ENCODE measurements around the gene ATP2A2. TPM values are rescaled to one million over a fixed set of nuclear protein-coding genes. Genes with fewer than 3 reads are reported as not detected.

The ATP2A2 gene
- 185 TPM for total RNA-seq

DNA sequence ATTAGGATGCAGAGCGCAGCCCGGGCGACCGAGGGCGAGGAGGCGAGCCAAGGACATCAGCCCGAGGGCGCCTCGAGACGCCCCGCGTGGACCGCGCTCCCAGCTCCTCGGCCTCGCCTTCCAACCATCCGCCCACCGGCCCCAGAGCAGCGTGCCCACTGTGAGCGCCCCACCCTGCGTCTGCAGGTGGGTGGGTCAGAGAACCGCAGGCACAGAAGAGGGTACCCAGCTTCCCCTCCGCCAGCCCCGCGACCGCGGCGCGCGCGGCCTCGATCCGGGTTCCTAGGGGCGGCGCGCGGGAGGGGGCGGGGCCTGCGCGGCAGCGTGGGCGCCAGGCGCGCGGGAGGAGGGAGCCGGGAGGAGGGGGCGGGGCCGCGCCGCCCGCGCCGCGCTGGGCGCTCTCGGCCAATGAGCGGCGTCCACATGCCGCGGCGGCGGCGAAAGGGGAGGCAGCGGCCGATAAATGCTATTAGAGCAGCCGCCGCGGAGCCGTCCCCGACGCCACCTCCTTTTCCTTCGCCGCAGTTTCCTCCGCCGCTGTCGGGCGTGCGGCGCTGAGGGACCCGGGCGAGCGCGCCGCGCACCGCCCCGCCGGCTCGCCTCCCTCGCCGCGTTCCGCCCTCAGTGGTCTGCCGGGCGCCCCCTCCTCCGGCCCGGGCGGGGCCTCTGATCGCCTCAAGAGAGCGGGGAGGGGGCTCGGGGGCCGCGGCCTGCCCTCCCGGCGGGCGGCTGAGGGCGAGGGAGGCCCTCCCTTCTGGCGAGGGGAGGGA, at the start of gene ATP2A2:
Gene ATP2A2 (plus strand): TSS at position 469 of the 770 bp plus-strand sequence. CDS start 543 bp downstream, outside the sequence.
- Histone ChIP-seq H3K27me3 (no peaks in the 10 kb centered on the region), H3K4me3 (peak within 1 kb of the TSS; percentile 93 to 99), H3K36me3 (no peaks in the 10 kb centered on the region), H3K9me3 (no peaks in the 10 kb centered on the region), H3K27ac (peak within 1 kb of the TSS; percentile 99 to 100), H3K4me1 (peaks cover 0 to 3% of the 10 kb centered on the region in 2 donors)
- DNase-seq (ENCODE audit: low spot score in 2 of 2), result peak; percentile 57 to 93
- TF ChIP-seq, protein P1, sequence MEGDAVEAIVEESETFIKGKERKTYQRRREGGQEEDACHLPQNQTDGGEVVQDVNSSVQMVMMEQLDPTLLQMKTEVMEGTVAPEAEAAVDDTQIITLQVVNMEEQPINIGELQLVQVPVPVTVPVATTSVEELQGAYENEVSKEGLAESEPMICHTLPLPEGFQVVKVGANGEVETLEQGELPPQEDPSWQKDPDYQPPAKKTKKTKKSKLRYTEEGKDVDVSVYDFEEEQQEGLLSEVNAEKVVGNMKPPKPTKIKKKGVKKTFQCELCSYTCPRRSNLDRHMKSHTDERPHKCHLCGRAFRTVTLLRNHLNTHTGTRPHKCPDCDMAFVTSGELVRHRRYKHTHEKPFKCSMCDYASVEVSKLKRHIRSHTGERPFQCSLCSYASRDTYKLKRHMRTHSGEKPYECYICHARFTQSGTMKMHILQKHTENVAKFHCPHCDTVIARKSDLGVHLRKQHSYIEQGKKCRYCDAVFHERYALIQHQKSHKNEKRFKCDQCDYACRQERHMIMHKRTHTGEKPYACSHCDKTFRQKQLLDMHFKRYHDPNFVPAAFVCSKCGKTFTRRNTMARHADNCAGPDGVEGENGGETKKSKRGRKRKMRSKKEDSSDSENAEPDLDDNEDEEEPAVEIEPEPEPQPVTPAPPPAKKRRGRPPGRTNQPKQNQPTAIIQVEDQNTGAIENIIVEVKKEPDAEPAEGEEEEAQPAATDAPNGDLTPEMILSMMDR (IDR thresholded peaks at IDR 0.05), result no peak
- intact Hi-C loops (cut with DNase I), result loop anchor here (1.0 to 5.0 kb wide), 5 partner anchors 32 to 180 kb away; partner anchors contain the start of gene IFT81

- H3K4me1 ChIP-seq, result peaks cover 0 to 12% of the 10 kb centered on the region in 2 donors
- TF ChIP-seq, protein P1 (IDR thresholded peaks at IDR 0.05), result no peak
- DNase-seq (ENCODE audit: low spot score in 2 of 2), result no peak
- intact Hi-C loops (cut with DNase I), result no loop called here
- H3K9me3 ChIP-seq, result no peaks in the 10 kb centered on the region
- H3K27me3 ChIP-seq, result no peaks in the 10 kb centered on the region
- no peaks in the 10 kb centered on the region for H3K36me3 ChIP-seq
- no peak overlapping the region for H3K4me3 ChIP-seq
- no peak overlapping the region for H3K27ac ChIP-seq
These were observed 47.7 kb upstream of the ATP2A2 start for GRCh38 chr12:110233212-110233903.

- TF ChIP-seq, protein P1 (IDR thresholded peaks at IDR 0.05), result no peak
- H3K9me3 ChIP-seq, result no peaks in the 10 kb centered on the region
- H3K4me1 ChIP-seq, result peaks cover 0 to 12% of the 10 kb centered on the region in 2 donors
- no peaks in the 10 kb centered on the region for H3K27me3 ChIP-seq
- peak overlapping the region in 1 of 2 donors; percentile 16 for H3K4me3 ChIP-seq
- DNase-seq (ENCODE audit: low spot score in 2 of 2), result no peak
- peak overlapping the region; percentile 31 to 62 for H3K27ac ChIP-seq
- intact Hi-C loops (cut with DNase I), result no loop called here
- no peaks in the 10 kb centered on the region for H3K36me3 ChIP-seq
These were observed 46.7 kb upstream of the ATP2A2 start for GRCh38 chr12:110234331-110234751.

DNA sequence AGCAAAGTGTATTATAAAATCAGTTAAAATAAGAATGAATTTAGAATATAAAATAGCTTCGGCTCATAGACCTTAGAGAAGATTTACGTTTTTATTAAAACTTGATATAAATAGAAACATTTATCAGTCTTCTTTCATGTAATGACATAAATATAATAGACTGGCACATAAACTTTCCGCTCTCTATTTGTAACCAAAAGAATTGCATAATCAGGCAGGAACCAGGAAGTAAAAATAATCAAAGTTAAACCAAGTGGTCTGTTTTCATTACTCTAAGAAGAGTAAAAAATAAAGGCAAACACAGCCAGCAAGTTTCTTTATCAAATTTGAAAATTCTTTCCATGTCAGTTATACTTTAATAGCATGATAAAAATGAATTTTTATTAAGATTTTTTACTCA, 46.3 kb upstream of the ATP2A2 start:
- Histone ChIP-seq H3K36me3 (no peaks in the 10 kb centered on the region), H3K27ac (peak overlapping the region; percentile 31 to 62), H3K4me3 (peak overlapping the region in 1 of 2 donors; percentile 16), H3K4me1 (peaks cover 0 to 12% of the 10 kb centered on the region in 2 donors), H3K27me3 (no peaks in the 10 kb centered on the region), H3K9me3 (no peaks in the 10 kb centered on the region)
- no peak for DNase-seq (ENCODE audit: low spot score in 2 of 2)
- intact Hi-C loops (cut with DNase I), result no loop called here
- TF ChIP-seq, protein P1 (IDR thresholded peaks at IDR 0.05), result no peak

DNA sequence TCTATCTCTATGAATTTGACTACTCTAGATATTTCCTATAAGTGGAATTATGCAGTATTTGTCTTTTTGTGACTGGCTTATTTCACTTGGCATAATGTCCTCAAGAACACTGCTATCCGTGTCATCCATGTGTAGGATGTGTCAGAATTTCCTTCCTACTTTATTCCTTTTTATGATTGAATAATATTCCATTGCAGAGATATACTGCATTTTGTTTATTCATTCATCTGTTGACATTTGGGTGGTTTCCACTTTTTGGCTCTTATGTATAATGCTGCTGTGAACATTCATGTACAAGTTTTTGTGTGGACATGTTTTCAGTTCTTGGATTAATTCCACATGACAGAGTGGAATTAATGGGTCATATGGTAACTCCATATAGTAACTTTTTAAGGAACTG, 45.7 kb upstream of the ATP2A2 start:
- H3K9me3 ChIP-seq, result no peaks in the 10 kb centered on the region
- peak overlapping the region; percentile 31 to 62 for H3K27ac ChIP-seq
- H3K36me3 ChIP-seq, result no peaks in the 10 kb centered on the region
- intact Hi-C loops (cut with DNase I), result no loop called here
- no peak overlapping the region for H3K4me3 ChIP-seq
- peaks cover 0 to 12% of the 10 kb centered on the region in 2 donors for H3K4me1 ChIP-seq
- DNase-seq (ENCODE audit: low spot score in 2 of 2), result no peak
- TF ChIP-seq, protein P1 (IDR thresholded peaks at IDR 0.05), result no peak
- no peaks in the 10 kb centered on the region for H3K27me3 ChIP-seq

Measured in ascending aorta (tissue), 2 donors.